GM23248 (cell line): ENCODE results near the gene THSD7A. TPM values are rescaled to one million over a fixed set of nuclear protein-coding genes. Genes with fewer than 3 reads are reported as not detected.

Experiments
- DNase-seq: peaks from one replicate; pipeline ENCODE4 v3.0.0-alpha.2; 2015
- H2AFZ ChIP-seq: fragments of 200-600 bp; sonication (generic); 2 replicates; pipeline ENCODE4 v1.6.1; 2016; ENCODE audit warnings: antibody characterized with exemption
- H3F3A ChIP-seq: fragments of 200-600 bp; sonication (generic); 2 replicates; pipeline ENCODE4 v1.6.1; 2016; ENCODE audit warnings: mild to moderate bottlenecking, antibody characterized with exemption, mixed run types; ENCODE audit not compliant: insufficient read depth
- H3K27ac ChIP-seq: fragments of 200-600 bp; sonication (generic); 2 replicates; pipeline ENCODE4 v1.5.1; 2016; ENCODE audit warnings: mild to moderate bottlenecking
- H3K27me3 ChIP-seq: fragments of 200-600 bp; sonication (generic); replicated peaks from 2 replicates; pipeline ENCODE4 v1.6.1; 2016; ENCODE audit warnings: mild to moderate bottlenecking; ENCODE audit not compliant: insufficient read depth
- H3K36me3 ChIP-seq: fragments of 200-600 bp; sonication (generic); 2 replicates; pipeline ENCODE4 v1.6.1; 2016; ENCODE audit warnings: low read depth, mild to moderate bottlenecking
- H3K4me1 ChIP-seq: fragments of 200-600 bp; sonication (generic); 2 replicates; pipeline ENCODE4 v1.6.1; 2016; ENCODE audit warnings: mild to moderate bottlenecking; ENCODE audit not compliant: insufficient read depth
- H3K4me2 ChIP-seq: fragments of 200-600 bp; sonication (generic); one replicate; pipeline ENCODE4 v1.6.1; 2016; ENCODE audit warnings: mild to moderate bottlenecking; ENCODE audit not compliant: unreplicated experiment
- H3K4me3 ChIP-seq: fragments of 200-600 bp; sonication (generic); 2 replicates; pipeline ENCODE4 v1.5.1; 2016; ENCODE audit warnings: mild to moderate bottlenecking
- H3K79me2 ChIP-seq: fragments of 200-600 bp; sonication (generic); 2 replicates; pipeline ENCODE4 v1.6.1; 2016; ENCODE audit warnings: mild to moderate bottlenecking; ENCODE audit not compliant: insufficient read depth
- H3K9ac ChIP-seq: fragments of 200-600 bp; sonication (generic); 2 replicates; pipeline ENCODE4 v1.6.1; 2016; ENCODE audit warnings: mild to moderate bottlenecking
- H3K9me2 ChIP-seq: fragments of 200-600 bp; sonication (generic); 2 replicates; pipeline ENCODE4 v1.6.1; 2016; ENCODE audit warnings: mixed run types, mild to moderate bottlenecking, moderate library complexity; ENCODE audit not compliant: insufficient read depth
- H3K9me3 ChIP-seq: fragments of 200-600 bp; sonication (generic); one replicate; pipeline ENCODE4 v1.6.1; 2017; ENCODE audit warnings: low read depth
- H4K20me1 ChIP-seq: fragments of 200-600 bp; sonication (generic); 2 replicates; pipeline ENCODE4 v1.6.0; 2016; ENCODE audit not compliant: insufficient read depth
- EZH2 ChIP-seq: fragments of 200-600 bp; sonication (generic); IDR thresholded peaks from 2 replicates; pipeline ENCODE4 v1.6.1; 2018; ENCODE audit warnings: antibody characterized with exemption, mild to moderate bottlenecking; ENCODE audit not compliant: insufficient read depth, poor library complexity, severe bottlenecking
- EZH2phosphoT487 ChIP-seq: fragments of 200-600 bp; sonication (generic); IDR thresholded peaks from 2 replicates; pipeline ENCODE4 v1.6.1; 2018; ENCODE audit warnings: antibody characterized with exemption, moderate library complexity, mild to moderate bottlenecking, low read depth; ENCODE audit not compliant: insufficient read depth
- WGBS, 2 experiments: methylation state at CpG; one replicate each; pipeline ENCODE4 v1.1.6; 2015 to 2017; ENCODE audit warnings: low lambda C conversion rate in 2 of 2, low coverage in 1 of 2; ENCODE audit errors: missing lambda C conversion rate in 2 of 2; 5-methylcytosine and 5-hydroxymethylcytosine counted together
- in situ Hi-C: fragments of 300-500 bp; cut with MboI; formaldehyde crosslinking; loops from 2 replicates; pipeline ENCODE4 v1.15.0; 2020
- polyA plus RNA-seq: library from polyadenylated mRNA; unstranded; fragments of >200 nt; fragmentation: Nextera tagmentation; extraction: Ambion mirVana; gene quantifications from 2 replicates; pipeline ENCODE4 v1.2.1, GENCODE V29; 2016
- total RNA-seq: library from RNA; depleted of rRNA; stranded (reverse); fragments of >200 nt; shearing (Covaris generic); gene quantifications from 2 replicates; pipeline ENCODE4 v1.2.3, GENCODE V29; 2014

The THSD7A gene
- total and polyA plus RNA-seq, 2 experiments from 2014 or later: not detected

DNA sequence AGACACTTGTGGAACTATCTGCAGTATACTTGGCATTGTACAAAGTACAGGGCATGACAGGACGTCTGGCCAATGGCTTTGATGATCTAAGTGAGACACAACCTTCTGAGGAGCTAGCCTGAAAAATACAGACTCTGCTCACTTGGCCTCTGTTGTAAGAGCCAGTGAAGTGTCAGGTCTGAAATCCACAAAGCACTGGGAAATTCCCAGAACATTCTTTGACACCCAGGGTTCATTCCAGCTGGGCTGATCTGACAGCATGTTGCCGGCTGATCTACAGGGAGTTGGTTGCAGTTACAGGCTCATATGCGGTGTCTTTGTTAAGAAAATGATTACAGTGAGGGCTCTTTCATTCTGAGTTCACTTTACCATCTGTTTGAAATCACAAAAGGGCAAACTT, 503.7 kb downstream of the THSD7A start:
- no peak overlapping the region for H3K27ac ChIP-seq
- no peaks in the 10 kb centered on the region for H3K4me1 ChIP-seq
- in situ Hi-C loops: no loop called here
- no peak for DNase-seq
- no peak overlapping the region for H2AFZ ChIP-seq
- 1 to 4% methylated on average over 3 of the region's 3 CpGs for WGBS, 2 experiments
- no peak overlapping the region for H3K4me3 ChIP-seq
- TF ChIP-seq EZH2 (no peak), EZH2phosphoT487 (no peak)
- no peaks in the 10 kb centered on the region for H3F3A ChIP-seq
- H3K27me3 ChIP-seq: no peaks in the 10 kb centered on the region
- H3K9me2 ChIP-seq: no peaks in the 10 kb centered on the region
- no peaks in the 10 kb centered on the region for H3K9me3 ChIP-seq
- H3K9ac ChIP-seq: no peak overlapping the region
- no peaks in the 10 kb centered on the region for H3K36me3 ChIP-seq
- no peak overlapping the region for H3K4me2 ChIP-seq
- H3K79me2 ChIP-seq: no peaks in the 10 kb centered on the region
- no peaks in the 10 kb centered on the region for H4K20me1 ChIP-seq

- TF ChIP-seq EZH2 (no peak), EZH2phosphoT487 (no peak)
- H3K27me3 ChIP-seq: no peaks in the 10 kb centered on the region
- no peaks in the 10 kb centered on the region for H3K9me2 ChIP-seq
- no peak overlapping the region for H2AFZ ChIP-seq
- no peak overlapping the region for H3K27ac ChIP-seq
- no peaks in the 10 kb centered on the region for H3K79me2 ChIP-seq
- no peaks in the 10 kb centered on the region for H4K20me1 ChIP-seq
- no peaks in the 10 kb centered on the region for H3K36me3 ChIP-seq
- no peak overlapping the region for H3K4me3 ChIP-seq
- no peak overlapping the region for H3K4me2 ChIP-seq
- 48 to 65% methylated on average over 1 of the region's 1 CpG for WGBS, 2 experiments
- in situ Hi-C loops: no loop called here
- no peak for DNase-seq
- no peak overlapping the region for H3K9ac ChIP-seq
- H3F3A ChIP-seq: no peaks in the 10 kb centered on the region
- no peaks in the 10 kb centered on the region for H3K9me3 ChIP-seq
- H3K4me1 ChIP-seq: no peaks in the 10 kb centered on the region
Measured at GRCh38 chr7:11327633-11328032, 504.4 kb downstream of the THSD7A start.
